Measurements from ENCODE around the gene DDI1. TPM values are rescaled to one million over a fixed set of nuclear protein-coding genes. Genes with fewer than 3 reads are reported as not detected.

The DDI1 gene
- total and polyA plus RNA-seq, 2 of the 4 experiments (the other 2 are of a cell fraction), result not detected

DNA sequence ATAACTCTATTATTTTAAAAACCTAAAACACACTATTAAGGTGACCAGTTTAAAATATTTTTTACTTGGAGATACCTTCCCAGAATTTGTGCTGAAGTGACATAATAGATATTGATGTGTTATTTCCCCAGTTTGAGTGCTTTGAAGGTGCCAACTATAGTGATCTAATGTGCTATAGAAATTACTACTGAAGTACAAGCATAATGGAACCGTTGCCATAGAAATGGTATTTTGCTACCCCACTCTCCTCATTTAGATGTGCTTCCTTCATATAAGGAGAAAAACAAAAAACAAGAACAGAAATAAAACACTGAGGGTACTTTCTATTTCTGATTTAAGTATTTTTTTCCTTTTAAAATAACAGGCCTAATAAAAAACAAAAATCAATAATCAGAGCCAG is 19.2 kb downstream of the DDI1 start:
- H2AK5ac ChIP-seq (ENCODE audit: low read depth, low read length), result no peak overlapping the region
- no peak overlapping the region for H3K4me3 ChIP-seq (ENCODE audit: insufficient read depth, low read depth, low read length)
- H4K20me1 ChIP-seq (ENCODE audit: insufficient read depth, low read length), result no peaks in the 10 kb centered on the region
- DNase-seq (no peak), ATAC-seq (ENCODE audit: low read depth) (no peak)
- no peak overlapping the region for H3K4me2 ChIP-seq (ENCODE audit: low read depth, low read length)
- intact Hi-C loops (cut with micrococcal nuclease), result loop anchor here (5.0 kb wide), 1 partner anchor 102 kb away; no protein-coding TSS in a partner anchor
- no peak overlapping the region for H3K23ac ChIP-seq (ENCODE audit: low read depth, low read length)
- in situ Hi-C loops (cut with MboI; ENCODE audit: low sequenced_read_pairs), result no loop called here
- no peak overlapping the region for H2BK15ac ChIP-seq (ENCODE audit: low read depth, low read length)
- no peak overlapping the region for H3K9ac ChIP-seq (ENCODE audit: low read depth, low read length)
- H3K4ac ChIP-seq (ENCODE audit: low read depth, low read length), result no peak overlapping the region
- no peak overlapping the region for H2BK5ac ChIP-seq (ENCODE audit: low read depth, low read length, poor library complexity, severe bottlenecking)
- no peaks in the 10 kb centered on the region for H3K27me3 ChIP-seq (ENCODE audit: control insufficient read depth, insufficient read depth, low read length)
- no peak overlapping the region for H3K27ac ChIP-seq (ENCODE audit: insufficient read depth, low read length)
- TF ChIP-seq CHD1 (IDR thresholded peaks at IDR 0.05; ENCODE audit: low read depth, low read length) (no peak), MAFK (IDR thresholded peaks at IDR 0.05; ENCODE audit: low read depth, low read length) (peak; percentile 24; the same call in 1 of the 2 replicates)
- H4K8ac ChIP-seq (ENCODE audit: low read depth in 2 of 2, low read length in 2 of 2), result no peak overlapping the region
- H3K18ac ChIP-seq (ENCODE audit: low read depth, low read length), result no peak overlapping the region
- H3K4me1 ChIP-seq (ENCODE audit: control insufficient read depth, insufficient read depth, low read length), result peaks cover 2% of the 10 kb centered on the region; the same call in 1 of the 2 replicates
- H4K91ac ChIP-seq (ENCODE audit: insufficient read depth, low read depth, low read length), result no peak overlapping the region
- no peak overlapping the region for H4K5ac ChIP-seq (ENCODE audit: low read depth, low read length)
- H2AK9ac ChIP-seq (replicated peaks; ENCODE audit: low read depth, low read length, poor library complexity), result no peak overlapping the region
- H3K79me1 ChIP-seq (ENCODE audit: low read depth in 1 of 2, low read length in 2 of 2), result no peaks in the 10 kb centered on the region
- WGBS, 2 experiments (ENCODE audit: extremely low coverage in 2 of 2, insufficient read length in 1 of 2), result no CpG with 5 or more reads among the region's 1 CpG
- H3K9me3 ChIP-seq (ENCODE audit: control insufficient read depth, insufficient read depth, low read length), result no peaks in the 10 kb centered on the region
- BruUV-seq (replicated peaks), result no TSS peak
- H2BK120ac ChIP-seq (ENCODE audit: low read depth, low read length), result no peak overlapping the region
- H3K9me1 ChIP-seq (ENCODE audit: insufficient read depth, low read length), result no peaks in the 10 kb centered on the region
- dilution Hi-C loops (cut with HindIII; ENCODE audit: low sequenced_read_pairs, unreplicated experiment), result no loop called here
- H3K14ac ChIP-seq (replicated peaks; ENCODE audit: low read depth, low read length), result no peak overlapping the region
- ChIA-PET CTCF (no interaction called here), POLR2A (ENCODE audit: unreplicated experiment) (no interaction called here)
- H2BK20ac ChIP-seq (ENCODE audit: low read depth, low read length), result no peak overlapping the region
- H3K56ac ChIP-seq (ENCODE audit: extremely low read depth, insufficient read depth, low read length), result no peak overlapping the region
- no peak overlapping the region for H2AFZ ChIP-seq (replicated peaks; ENCODE audit: low read length, poor library complexity)
- H3K36me3 ChIP-seq (ENCODE audit: control insufficient read depth, insufficient read depth, low read length), result no peaks in the 10 kb centered on the region

All from IMR-90 (cell line).